Stimulated activated CD8-positive, alpha-beta memory T cell treated with anti-CD3 and anti-CD28 coated beads, Interleukin-4, amount 100 ng/mL, for 24 hours (primary cell): ENCODE measurements around the gene NRG4.
A peak's percentile ranks its signal among the peaks of the same experiment; 100 is the strongest.
"Not testable (repeated sequence)": the region's sequence is repeated elsewhere in the genome, so short reads cannot be mapped to it uniquely, and the experiment has no call there.

Experiments
- DNase-seq: peaks from one replicate; pipeline ENCODE4 v3.0.0-alpha.2; 2020; ENCODE audit warnings: low read depth

The NRG4 gene

GRCh38 chr15:75926931-75927330 lies 85.3 kb downstream of the NRG4 start:
- DNase-seq = no peak

DNA sequence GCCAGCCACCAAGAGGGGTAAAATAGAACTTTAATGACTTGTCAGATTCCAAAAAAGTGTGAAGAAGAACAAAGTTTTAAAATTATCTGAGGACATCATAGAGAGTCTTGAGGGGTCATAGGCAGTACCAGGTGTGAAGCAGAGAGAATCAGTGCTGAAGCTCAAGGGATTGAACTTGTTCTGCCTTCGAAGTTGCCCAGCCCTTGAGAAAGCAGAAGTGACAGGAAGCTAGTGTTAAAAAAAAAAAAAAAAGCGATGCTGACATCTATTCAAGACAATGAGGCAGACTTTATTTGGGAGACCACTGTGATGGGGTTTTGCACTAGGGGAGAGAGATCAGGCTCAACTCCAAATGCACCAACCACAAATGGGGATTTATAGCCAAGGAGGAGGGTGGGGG lies 86.8 kb downstream of the NRG4 start:
- DNase-seq = no peak

DNA sequence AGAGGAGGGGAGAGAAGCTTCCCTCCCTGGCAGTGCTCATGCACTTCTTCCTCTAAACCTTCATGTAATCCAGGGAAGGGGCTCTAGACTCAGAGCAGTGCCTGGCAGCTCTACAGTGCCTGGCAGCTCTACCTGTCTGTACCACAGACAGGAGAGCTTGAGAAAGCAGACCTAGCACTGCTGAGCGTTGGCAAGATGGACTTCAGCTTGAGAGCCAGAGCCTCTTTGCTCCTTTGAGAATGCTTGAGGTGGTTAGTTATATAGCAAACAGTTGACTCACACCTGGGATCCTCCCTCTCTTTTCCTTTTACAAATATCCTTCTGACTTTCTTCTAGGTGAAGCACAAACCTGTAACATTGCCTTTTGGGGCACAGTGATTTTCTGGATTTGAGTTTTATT lies 87.6 kb downstream of the NRG4 start:
- DNase-seq = no peak

DNA sequence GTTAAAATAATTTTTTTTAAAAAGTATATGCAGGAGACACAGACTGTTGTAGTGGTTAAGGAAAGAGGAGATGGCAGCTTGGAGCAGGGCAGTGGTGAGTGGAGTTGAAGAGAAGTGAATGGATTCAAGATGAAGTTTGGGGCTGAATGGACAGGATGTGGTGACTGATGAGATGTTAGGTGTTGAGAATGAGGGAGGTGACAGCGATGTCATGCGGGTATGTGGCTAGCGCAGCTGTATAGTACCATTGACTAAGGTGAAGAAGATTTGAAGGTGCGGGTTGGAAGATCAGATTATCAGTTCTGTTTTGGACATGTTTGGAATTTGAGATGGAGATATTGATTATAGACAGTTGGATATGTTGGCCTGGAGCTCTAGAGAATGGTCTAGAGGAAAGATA lies 88.5 kb downstream of the NRG4 start:
- no peak for DNase-seq

GRCh38 chr15:75921732-75922703 lies 90.2 kb downstream of the NRG4 start:
- DNase-seq = no peak

GRCh38 chr15:75920079-75920478 lies 92.1 kb downstream of the NRG4 start:
- DNase-seq = no peak

- no peak for DNase-seq
Measured at GRCh38 chr15:75918135-75918534, 94.1 kb downstream of the NRG4 start.

- no peak for DNase-seq
Measured at GRCh38 chr15:75916978-75917377, 95.2 kb downstream of the NRG4 start.

DNA sequence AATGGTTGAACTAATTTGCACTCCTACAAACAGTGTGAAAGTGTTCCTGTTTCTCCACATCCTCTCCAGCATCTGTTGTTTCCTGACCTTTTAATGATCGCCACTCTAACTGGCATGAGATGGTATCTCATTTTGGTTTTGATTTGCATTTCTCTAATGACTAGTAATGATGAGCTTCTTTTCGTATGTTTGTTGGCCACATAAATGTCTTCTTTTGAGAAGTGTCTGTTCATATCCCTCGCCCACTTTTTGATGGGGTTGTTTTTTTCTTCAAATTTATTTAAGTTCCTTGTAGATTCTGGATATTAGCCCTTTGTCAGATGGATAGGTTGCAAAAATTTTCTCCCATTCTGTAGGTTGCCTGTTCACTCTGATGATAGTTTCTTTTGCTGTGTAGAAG lies 101.9 kb downstream of the NRG4 start:
- DNase-seq = not testable (repeated sequence)

GRCh38 chr15:75905231-75905630 lies 107.0 kb downstream of the NRG4 start:
- DNase-seq = no peak

- DNase-seq = peak; percentile 87
Measured at GRCh38 chr15:75903331-75904239, 108.6 kb downstream of the NRG4 start, which contains the start of gene FBXO22. Gene FBXO22 (plus strand): TSS chr15:75903878. CDS start chr15:75903964, 86 bp downstream.

DNA sequence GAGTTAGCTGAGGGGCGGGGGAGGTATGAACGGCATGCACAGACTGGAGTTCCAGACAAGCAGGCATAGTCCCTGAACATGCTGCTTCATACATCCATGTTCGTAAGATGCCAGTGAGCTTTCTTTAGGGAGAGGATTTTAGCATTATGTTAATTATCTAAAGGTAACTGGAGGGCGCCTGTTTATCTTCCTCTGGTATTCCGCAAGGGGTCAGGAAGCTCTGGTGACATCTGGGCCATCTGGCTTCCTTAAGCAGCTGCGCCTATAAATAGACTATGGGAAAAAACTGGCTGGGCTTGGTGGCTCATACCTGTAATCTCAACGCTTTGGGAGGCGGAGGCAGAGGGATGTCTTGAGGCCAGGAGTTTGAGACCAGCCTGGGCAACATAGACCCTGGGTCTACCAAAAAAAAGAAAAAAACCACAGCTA lies 110.1 kb downstream of the NRG4 start:
- DNase-seq = no peak

GRCh38 chr15:75900577-75900976 lies 111.6 kb downstream of the NRG4 start:
- DNase-seq = no peak

DNA sequence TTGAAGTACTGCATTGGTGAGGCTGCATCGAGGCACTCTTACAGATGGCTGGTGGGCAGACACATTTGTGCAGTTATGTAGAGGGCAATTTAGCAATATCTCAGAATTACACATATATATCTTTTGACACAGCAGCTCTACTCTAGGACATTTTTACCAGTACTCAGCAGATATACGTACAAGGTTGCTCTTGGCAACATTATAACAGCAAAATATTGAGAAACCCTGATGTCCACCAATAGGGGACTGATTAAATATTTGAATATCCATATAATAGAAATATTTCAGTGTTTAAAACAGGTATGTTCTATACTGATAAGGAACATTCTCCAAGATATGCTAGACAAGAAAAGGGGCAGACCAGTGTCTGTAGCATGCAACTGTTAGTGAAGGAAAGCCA lies 116.5 kb downstream of the NRG4 start:
- no peak for DNase-seq

- no peak for DNase-seq
Measured at GRCh38 chr15:75891895-75892294, 120.3 kb downstream of the NRG4 start.
